GM18519 (cell line): ENCODE results near the gene PPP1R12B.
"Not testable (repeated sequence)": the region's sequence is repeated elsewhere in the genome, so short reads cannot be mapped to it uniquely, and the experiment has no call there.

Source experiments
- ATAC-seq: cut with Tn5 transposase; IDR thresholded peaks from one replicate; pipeline ENCODE4 v1.9.1; 2021; ENCODE audit warnings: mild to moderate bottlenecking, moderate library complexity; ENCODE audit not compliant: unreplicated experiment, low FRiP score

Gene PPP1R12B

DNA sequence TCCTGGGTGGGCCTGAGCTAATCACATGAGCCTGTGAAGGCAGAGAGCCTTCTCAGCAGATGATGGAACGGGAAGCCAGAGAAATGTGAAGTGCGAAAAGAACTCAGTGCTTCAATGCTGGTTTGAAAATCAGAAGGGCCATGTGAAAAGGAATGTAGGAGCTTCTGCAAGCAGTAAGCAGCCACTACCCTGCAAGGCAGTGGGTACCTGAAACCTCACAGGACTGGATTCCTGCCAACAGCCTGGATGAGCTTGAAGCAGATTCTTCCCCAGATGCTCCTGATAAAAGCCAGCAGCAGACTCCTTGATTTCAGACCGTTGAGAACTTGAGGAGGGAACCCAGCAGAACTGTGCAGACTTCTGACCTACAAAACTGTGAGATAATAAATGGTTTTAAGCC is 203.2 kb downstream of the PPP1R12B start:
- ATAC-seq = no peak

DNA sequence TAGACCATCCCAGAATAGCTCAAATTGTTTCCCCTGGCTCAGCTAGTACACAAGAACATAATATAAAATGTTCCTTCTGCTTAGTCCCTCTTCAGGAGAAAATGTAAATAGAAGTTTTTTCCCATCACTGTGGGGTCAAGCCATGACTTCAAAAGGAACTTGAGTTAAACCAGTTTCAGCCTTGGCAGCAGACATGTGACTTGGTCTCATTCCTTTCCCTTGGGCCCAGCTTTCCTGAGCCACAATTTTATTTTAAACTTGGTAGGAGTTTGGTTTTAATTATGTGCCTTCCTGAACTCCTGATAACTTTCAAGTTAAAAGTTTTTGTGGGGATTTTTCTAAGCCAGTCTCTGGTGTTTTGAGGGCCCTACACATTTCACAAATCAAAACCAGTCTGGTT is 204.1 kb downstream of the PPP1R12B start:
- ATAC-seq = not testable (repeated sequence)

GRCh38 chr1:202553078-202553477 is 204.6 kb downstream of the PPP1R12B start:
- not testable (repeated sequence) for ATAC-seq

DNA sequence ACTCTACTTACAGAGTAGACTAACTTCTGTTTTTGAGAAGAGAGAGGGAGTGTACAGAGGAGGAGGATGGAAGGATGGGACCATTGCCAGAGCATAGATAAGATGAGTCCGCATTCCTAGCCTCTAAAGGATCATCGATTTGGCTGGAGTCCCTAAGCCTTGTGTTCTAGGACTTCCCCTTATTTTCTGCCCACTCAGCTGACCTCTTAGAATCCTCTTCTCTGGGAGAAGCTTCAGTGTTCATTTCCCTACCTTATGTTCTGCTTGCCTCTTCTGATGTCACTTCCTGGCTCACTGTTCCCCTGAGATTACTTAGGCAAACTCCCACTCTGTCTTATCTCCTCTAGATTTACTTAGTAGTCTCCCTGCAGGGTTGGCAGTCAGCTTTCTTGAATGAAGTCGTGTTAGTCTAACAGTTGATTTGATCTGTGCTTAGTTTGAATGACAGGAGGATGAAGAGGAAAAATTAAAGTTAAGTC is 205.1 kb downstream of the PPP1R12B start:
- no peak for ATAC-seq

DNA sequence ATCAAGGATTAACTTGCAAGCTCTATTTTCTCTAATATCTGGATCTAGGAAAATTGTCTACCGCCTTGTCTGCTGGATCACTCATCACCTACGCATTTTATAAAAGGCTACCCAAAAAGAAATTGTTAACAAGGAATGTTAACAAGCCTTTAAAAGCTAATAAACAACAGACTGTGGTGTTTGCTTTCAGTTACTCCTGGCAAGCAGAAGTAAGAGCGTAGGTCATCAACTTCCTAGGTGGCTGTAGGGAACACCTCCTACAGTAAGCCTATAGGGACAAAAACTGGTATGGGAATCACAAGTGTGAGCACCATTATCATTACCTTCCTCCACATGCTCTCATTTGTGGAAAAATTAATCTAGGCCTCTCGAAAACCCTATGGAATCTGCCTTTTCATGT is 206.1 kb downstream of the PPP1R12B start:
- ATAC-seq = not testable (repeated sequence)

DNA sequence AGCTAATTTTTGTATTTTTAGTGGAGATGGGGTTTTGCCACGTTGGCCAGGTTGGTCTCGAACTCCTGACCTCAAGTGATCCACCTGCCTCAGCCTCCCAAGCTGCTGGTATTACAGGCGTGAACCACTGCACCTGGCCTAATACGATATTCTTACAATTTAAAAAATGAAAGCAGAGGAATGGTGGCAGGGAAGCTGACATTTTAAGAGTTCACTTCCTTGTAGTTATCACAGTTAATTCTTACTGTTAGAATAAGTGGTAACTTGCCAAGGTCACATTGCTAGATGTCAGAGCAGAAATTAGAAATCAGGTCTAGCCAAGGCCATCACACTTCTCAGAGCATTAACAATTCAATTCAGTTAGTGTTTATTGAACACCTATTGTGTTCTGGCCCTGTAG is 207.5 kb downstream of the PPP1R12B start:
- not testable (repeated sequence) for ATAC-seq

GRCh38 chr1:202557662-202558061 is 209.2 kb downstream of the PPP1R12B start:
- ATAC-seq = not testable (repeated sequence)

DNA sequence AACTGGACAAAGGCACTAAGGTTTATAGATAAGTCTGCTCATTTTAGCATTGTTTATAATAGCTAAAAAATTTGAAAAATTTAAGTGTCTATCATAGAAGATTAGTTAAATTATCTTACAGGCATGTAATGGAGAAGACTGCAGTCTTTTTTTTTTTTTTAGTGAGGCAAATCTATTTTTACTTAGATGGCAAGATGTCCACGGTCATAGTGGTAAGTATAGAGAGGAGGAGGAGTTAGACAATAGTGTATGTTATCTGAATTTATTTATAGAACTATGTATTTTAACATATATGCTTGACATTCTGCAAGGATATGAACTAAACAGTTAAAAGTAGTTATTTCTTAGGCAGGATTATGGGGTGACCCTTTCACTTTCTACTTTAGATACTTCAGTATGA is 212.7 kb downstream of the PPP1R12B start:
- ATAC-seq = no peak

DNA sequence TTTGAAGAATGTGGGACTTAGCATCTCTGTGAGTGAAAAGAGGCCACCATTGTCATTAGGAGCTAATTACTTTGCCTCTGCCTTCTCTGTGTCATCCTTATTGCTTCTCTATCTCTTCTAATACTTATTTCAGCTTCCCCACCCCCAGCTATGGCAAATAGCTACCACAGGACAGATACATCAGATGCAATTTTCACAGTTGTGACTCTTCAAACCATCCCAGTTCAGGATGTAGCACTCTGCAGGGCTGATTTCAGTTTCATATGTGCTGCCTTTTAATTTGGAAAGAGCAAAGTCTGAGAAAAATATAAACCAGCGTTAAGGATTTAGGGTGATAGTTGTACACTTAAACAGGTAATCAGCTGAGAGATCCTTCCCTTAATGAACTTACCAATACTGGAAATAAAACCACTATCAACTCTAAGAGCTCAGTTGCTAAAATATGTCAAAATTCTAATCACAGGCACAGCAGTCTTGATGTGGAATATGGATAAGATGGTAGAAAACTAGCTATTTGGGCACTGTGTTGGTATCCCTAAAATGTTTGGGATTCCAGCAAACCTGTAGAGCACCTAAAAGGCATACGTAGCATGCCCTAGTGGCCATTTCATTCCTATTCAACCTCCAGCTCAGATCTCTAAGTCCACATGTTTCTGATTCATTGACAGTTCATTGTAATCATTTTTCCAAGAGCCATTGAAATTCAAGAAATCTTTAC is 213.4 kb downstream of the PPP1R12B start:
- ATAC-seq = no peak

GRCh38 chr1:202562444-202563060 is 214.1 kb downstream of the PPP1R12B start:
- ATAC-seq = no peak

- no peak for ATAC-seq
Observed at GRCh38 chr1:202563818-202564217, 215.3 kb downstream of the PPP1R12B start.

DNA sequence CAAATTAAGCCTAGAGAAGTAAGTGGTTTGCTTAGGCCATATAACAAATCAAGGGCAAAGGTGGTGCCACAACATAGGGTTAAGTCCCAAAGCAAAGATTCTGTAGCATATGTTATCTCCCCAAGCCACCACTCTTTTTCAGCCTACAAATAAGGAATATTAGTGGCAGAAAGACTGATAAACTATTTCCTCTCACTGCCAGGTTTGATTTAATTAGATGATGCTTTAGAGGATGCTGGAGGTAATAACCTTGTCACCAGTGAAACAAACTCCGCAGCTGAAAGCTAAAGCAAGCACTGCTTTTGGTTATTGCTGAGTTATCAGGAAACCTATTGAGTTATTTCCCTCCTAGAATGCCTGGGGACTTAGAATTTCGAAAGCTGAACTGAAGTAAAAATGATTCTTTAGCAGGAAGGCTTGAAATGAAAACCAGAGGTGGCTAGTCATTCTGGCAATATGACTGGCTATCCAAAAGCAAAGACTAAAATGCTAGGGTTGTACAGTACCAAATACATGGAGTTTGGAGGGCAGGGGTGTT is 216.5 kb downstream of the PPP1R12B start:
- no peak for ATAC-seq

DNA sequence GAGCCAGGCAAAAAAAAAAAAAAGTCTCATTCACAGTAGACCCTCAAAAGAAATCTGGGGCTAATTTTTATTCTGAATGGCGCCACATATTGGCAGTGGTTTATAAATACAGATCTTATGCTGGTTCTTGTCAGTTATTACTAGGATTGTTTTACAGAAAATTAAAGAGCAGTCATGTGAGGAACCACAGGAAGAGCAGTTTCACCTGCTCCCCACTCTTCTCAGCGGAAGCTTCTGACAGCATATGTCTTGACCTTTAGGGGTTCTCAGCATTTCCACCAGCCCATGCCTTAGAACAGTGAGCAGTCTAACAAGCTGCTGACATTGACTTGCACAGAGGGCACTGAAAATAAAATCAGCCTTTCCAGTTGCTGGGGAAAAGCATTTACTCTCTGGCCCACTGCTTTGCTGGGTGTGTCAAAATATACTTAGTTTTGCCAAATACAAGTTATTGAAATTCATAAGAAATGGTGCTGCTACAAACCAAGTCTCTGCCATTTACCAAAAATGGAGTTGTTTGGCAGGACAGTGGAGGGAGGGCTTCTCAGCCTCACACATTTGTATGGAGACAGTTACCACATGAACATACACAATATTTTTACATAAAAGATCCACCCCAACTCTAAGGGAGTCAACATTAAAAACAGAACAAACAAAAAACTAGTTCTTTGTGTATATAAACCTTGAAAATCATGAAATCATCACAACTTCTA is 217.5 kb downstream of the PPP1R12B start:
- ATAC-seq = no peak

- no peak for ATAC-seq
Observed at GRCh38 chr1:202567738-202568137, 219.2 kb downstream of the PPP1R12B start.

DNA sequence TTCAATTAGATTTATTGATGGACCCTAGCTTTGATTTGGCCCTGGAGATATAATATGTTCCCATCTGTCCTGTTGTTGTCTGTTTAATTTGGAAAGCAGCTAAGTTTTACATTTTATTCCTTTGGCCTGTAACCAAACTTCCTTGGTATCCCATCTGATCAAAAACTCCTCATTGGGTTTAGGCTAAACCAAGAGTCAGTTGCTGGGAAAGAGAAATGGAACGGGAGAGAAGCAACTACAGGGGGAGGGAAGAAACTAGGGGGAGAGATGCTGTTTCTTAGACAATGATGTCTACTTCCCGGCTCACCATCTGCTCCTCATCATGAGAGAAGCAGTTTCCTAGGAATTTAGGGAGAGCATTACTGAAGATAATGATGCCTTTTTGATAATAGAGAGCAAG is 219.9 kb downstream of the PPP1R12B start:
- ATAC-seq = no peak

- ATAC-seq = no peak
Observed at GRCh38 chr1:202568826-202569225, 220.3 kb downstream of the PPP1R12B start.

DNA sequence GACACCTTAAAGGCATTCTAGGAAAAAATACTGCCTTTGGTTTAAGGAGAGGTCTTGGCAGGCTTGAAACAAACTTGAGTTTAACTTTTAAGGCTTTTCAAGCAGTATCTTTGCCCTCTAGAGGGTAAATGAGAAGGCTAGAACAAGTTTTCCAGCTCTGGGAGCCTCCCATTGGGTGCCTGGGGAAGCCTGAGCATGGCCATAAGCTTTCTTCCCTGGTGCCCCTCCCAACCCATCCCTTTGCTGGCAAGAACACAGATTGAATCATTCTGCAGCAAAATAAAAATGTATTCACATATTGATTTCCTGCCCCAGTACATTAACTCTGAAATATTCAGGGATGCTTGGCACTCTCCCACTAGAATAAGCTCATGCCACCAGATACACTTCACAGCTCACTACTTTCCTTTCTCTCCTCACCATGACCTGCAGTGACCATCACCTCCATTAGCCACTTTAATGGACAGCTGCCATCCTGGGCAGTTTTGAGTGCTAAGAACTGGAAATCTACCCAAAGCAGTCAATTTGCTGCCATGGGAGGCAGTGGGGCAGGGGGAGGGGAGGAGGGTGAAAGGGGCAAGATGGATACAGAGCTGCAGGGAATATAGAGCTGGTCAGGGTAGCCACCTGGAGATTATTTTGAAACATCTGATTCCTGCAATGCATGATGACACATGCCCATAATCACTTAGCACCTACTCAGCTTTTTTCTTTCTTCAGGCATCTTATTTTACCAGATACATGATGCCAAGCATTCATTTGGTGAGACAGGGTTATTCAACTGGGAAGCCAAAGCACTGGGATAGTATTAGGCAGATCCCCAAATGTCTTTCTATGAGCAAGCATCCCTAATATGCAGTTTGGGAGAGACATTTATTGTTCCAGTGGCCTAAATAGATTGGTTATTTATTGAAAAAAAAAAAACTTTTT is 221.2 kb downstream of the PPP1R12B start:
- no peak for ATAC-seq

DNA sequence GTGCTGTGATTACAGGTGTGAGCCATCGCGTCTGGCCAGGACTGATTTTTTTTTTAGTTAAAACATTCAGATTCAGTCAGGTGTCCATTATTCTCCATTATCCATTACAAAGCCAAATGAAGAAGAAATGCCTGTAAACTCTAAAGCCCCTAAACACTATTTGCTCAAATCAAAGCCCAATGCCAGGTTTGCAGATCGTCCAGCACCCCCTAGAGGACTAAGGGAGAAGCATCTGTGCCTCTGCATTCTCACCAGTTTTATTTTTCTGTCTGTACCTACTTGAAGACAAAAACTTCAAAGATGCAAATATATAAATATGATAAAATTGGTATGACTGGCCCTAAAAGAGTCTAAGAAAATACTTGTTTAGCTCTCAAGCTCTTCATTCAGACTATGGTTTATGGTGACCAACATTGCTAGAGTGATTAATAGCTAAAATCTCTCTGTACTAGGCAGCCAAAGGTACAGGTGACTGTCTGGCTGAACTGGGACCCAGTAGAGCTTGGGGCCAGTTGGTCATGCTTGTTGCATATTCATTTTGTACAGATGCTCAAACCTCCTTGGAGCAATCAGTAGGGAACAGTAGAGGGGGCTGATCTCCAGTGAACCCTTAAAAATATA is 223.3 kb downstream of the PPP1R12B start:
- ATAC-seq = no peak

DNA sequence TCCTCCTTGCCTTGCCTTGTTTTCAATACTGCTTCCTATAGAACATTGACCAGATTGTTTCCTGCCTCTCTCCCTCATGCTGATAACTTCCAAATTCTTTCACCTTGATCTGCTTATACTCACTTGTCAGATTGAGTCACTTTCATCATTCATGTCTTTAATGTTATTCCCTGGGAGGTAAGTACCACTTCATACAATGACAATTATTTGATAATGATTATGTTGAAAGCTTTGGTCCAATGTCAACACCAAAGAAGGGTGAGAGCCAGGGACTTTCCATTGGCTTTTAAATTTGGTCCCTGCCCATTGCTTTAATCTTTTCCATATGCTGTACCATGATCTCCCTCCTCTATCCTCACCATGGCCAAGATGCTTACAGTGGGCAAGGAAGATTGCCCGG is 224.4 kb downstream of the PPP1R12B start:
- no peak for ATAC-seq
